Muscle of leg (tissue), 11 donors: ENCODE results near the gene MORF4L2. TPM values are rescaled to one million over a fixed set of nuclear protein-coding genes. Genes with fewer than 3 reads are reported as not detected.
A peak's percentile ranks its signal among the peaks of the same experiment; 100 is the strongest.

Experiments
- DNase-seq: peaks from one replicate; pipeline ENCODE4 v3.0.0; 2013
- H3K27ac ChIP-seq: one replicate; pipeline ENCODE4 v1.5.1; 2013; ENCODE audit warnings: mild to moderate bottlenecking, low read length, control low read depth
- H3K27me3 ChIP-seq: one replicate; pipeline ENCODE4 v1.6.1; 2013; ENCODE audit warnings: low read length; ENCODE audit not compliant: control insufficient read depth, insufficient read depth
- H3K36me3 ChIP-seq: one replicate; pipeline ENCODE4 v1.6.1; 2013; ENCODE audit warnings: low read length; ENCODE audit not compliant: control insufficient read depth, insufficient read depth
- H3K4me1 ChIP-seq: one replicate; pipeline ENCODE4 v1.6.1; 2013; ENCODE audit warnings: low read length; ENCODE audit not compliant: control insufficient read depth, insufficient read depth
- H3K4me3 ChIP-seq: one replicate; pipeline ENCODE4 v1.5.1; 2013; ENCODE audit warnings: low read length, control low read depth
- H3K9me3 ChIP-seq: replicated peaks from 2 replicates; pipeline ENCODE4 v1.6.1; 2013; ENCODE audit warnings: low read depth, low read length; ENCODE audit not compliant: control insufficient read depth
- whole genome bisulfite sequencing: methylation state at CpG from one replicate; pipeline ENCODE4 v1.1.5; 2013; ENCODE audit warnings: missing lambda C conversion rate; ENCODE audit not compliant: insufficient coverage; 5-methylcytosine and 5-hydroxymethylcytosine counted together
- polyA plus RNA-seq, 8 donors: library from polyadenylated mRNA; unstranded; fragments of 120-200 nt; gene quantifications; one replicate each; pipeline versions ENCODE4 v1.2.1 to v1.2.3, GENCODE V29; 2013; ENCODE audit warnings: inconsistent platforms in 1 of 8, low replicate concordance in 1 of 8; ENCODE audit not compliant: insufficient read length in 8 of 8, insufficient read depth in 1 of 8
- total RNA-seq: library from RNA; stranded (reverse); fragments of 120-200 nt; gene quantifications from one replicate; pipeline ENCODE4 v1.2.4, GENCODE V29; 2013

MORF4L2 gene
- total and polyA plus RNA-seq, 9 donors, result 222 to 327 (median 257) TPM

GRCh38 chrX:103727115-103727514 lies 40.6 kb upstream of the MORF4L2 start:
- H3K36me3 ChIP-seq, result no peaks in the 10 kb centered on the region
- H3K4me1 ChIP-seq, result peaks cover 26% of the 10 kb centered on the region
- no peak overlapping the region for H3K4me3 ChIP-seq
- H3K27ac ChIP-seq, result no peak overlapping the region
- WGBS, result 33% methylated on average over 2 of the region's 4 CpGs
- H3K9me3 ChIP-seq, result no peaks in the 10 kb centered on the region
- no peak for DNase-seq
- peaks cover 68% of the 10 kb centered on the region for H3K27me3 ChIP-seq

DNA sequence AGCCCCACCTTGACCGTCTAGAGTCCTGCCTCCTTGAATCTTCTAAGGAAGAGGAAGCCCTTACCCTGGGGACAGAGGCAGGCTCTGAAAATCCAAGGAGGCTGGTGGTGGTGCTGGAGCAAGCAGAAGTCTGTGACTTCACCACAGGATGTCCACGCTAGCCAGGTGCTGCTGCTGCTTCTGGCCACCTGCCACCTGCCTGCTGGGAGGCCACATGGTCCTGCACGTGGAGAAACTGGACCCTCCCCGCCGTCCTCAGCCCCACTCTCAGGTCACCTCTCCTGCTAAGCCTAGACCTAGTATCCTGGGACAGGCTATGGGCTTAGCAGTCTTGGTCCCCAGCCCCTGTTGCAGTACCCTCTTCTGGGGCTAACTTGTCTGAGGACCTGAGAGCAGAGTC lies 40.0 kb upstream of the MORF4L2 start:
- Histone ChIP-seq H3K4me3 (no peak overlapping the region), H3K4me1 (peaks cover 20% of the 10 kb centered on the region), H3K27ac (no peak overlapping the region), H3K36me3 (no peaks in the 10 kb centered on the region), H3K27me3 (peaks cover 71% of the 10 kb centered on the region), H3K9me3 (no peaks in the 10 kb centered on the region)
- WGBS, result 56% methylated on average over 5 of the region's 5 CpGs
- DNase-seq, result no peak

DNA sequence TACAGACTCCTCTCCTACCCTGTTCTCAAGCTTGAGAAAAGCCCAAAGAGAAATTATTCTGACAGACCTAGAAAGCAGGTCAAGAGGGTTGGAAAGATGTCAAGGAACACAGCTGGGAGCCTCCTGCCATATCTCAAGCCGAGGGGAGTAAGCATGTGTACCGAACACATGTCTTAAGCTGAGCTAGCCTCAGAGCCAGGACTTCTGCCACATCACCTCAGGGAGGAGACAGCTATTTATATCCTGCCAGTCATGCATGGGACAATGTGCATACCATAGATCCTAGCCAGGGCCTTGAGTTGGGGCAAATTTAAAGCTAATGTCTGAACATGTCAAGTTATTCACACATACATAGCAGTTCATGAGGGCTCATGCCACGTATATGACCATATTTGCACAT lies 36.0 kb upstream of the MORF4L2 start:
- Histone ChIP-seq H3K9me3 (no peaks in the 10 kb centered on the region), H3K27ac (no peak overlapping the region), H3K27me3 (peaks cover 57% of the 10 kb centered on the region), H3K36me3 (no peaks in the 10 kb centered on the region), H3K4me3 (no peak overlapping the region), H3K4me1 (no peaks in the 10 kb centered on the region)
- DNase-seq, result peak; percentile 30
- 69% methylated on average over 2 of the region's 3 CpGs for WGBS

DNA sequence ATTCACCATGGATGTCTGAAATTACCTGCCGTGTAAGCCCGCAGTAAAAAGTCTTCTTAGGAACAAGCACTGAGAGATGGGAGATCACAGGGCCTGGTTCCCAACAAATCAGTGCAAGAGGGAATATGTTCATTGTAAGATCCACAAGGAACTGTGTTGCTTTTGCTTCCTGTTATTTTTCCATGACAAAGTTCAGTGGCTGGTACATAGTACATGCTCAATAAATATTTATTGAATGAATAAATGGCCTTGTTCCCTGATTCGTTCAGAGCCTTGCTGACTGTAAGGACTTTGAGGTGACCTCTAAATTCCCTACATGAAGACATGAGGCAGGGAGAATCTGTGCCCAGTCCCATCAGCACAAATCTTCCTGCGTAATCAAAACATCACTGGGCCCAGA lies 31.6 kb upstream of the MORF4L2 start:
- DNase-seq, result no peak
- H3K4me3 ChIP-seq, result no peak overlapping the region
- H3K36me3 ChIP-seq, result no peaks in the 10 kb centered on the region
- no peaks in the 10 kb centered on the region for H3K9me3 ChIP-seq
- H3K27ac ChIP-seq, result no peak overlapping the region
- no peaks in the 10 kb centered on the region for H3K4me1 ChIP-seq
- peaks cover 39% of the 10 kb centered on the region for H3K27me3 ChIP-seq
- WGBS, result 100% methylated on average over 1 of the region's 4 CpGs

- no peak overlapping the region for H3K27ac ChIP-seq
- no peaks in the 10 kb centered on the region for H3K9me3 ChIP-seq
- H3K4me1 ChIP-seq, result no peaks in the 10 kb centered on the region
- no peaks in the 10 kb centered on the region for H3K36me3 ChIP-seq
- H3K4me3 ChIP-seq, result no peak overlapping the region
- 40% methylated on average over 2 of the region's 2 CpGs for WGBS
- DNase-seq, result no peak
- H3K27me3 ChIP-seq, result peaks cover 34% of the 10 kb centered on the region
Measured at GRCh38 chrX:103716962-103717361, 30.5 kb upstream of the MORF4L2 start.

- no peak for DNase-seq
- H3K9me3 ChIP-seq, result no peaks in the 10 kb centered on the region
- H3K36me3 ChIP-seq, result no peaks in the 10 kb centered on the region
- H3K27ac ChIP-seq, result no peak within 1 kb of the TSS
- no CpG with 5 or more reads among the region's 5 CpGs for WGBS
- H3K4me1 ChIP-seq, result no peaks in the 10 kb centered on the region
- peaks cover 22% of the 10 kb centered on the region for H3K27me3 ChIP-seq
- no peak within 1 kb of the TSS for H3K4me3 ChIP-seq
Measured at GRCh38 chrX:103710609-103711008, 24.1 kb upstream of the MORF4L2 start, which contains the start of gene TMEM31. Gene TMEM31, plus strand, starts transcription at chrX:103710909. Its CDS starts 1,350 bp downstream, at chrX:103712259.

- Histone ChIP-seq H3K27ac (no peak overlapping the region), H3K27me3 (peaks cover 21% of the 10 kb centered on the region), H3K36me3 (no peaks in the 10 kb centered on the region), H3K9me3 (no peaks in the 10 kb centered on the region), H3K4me1 (no peaks in the 10 kb centered on the region), H3K4me3 (no peak overlapping the region)
- 90% methylated on average over 3 of the region's 3 CpGs for WGBS
- DNase-seq, result no peak
Measured at GRCh38 chrX:103704863-103705262, 18.4 kb upstream of the MORF4L2 start.

- no peak for DNase-seq
- H3K4me3 ChIP-seq, result no peak overlapping the region
- no peak overlapping the region for H3K27ac ChIP-seq
- 80% methylated on average over 4 of the region's 5 CpGs for WGBS
- no peaks in the 10 kb centered on the region for H3K9me3 ChIP-seq
- H3K4me1 ChIP-seq, result no peaks in the 10 kb centered on the region
- H3K27me3 ChIP-seq, result peaks cover 11% of the 10 kb centered on the region
- H3K36me3 ChIP-seq, result no peaks in the 10 kb centered on the region
Measured at GRCh38 chrX:103699243-103699642, 12.7 kb upstream of the MORF4L2 start.

DNA sequence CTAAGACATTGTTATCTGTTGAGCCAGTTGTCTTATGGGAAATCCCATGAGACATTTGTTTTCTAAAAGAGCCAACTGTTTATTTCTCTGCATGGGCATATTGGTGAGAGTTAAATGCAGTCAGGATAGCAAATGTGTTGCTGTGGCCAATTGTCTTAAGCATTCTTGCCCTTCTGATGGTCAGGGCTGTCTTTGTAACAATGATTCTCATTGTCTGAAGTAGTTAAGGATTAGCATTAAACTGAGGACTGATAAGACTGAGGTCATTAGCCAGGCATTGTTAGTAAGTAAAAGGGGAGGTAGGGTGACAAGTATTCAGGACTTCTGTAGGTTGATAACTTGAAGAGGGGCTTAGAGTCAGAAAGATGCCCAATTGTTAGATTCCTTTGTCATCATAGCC lies 11.2 kb upstream of the MORF4L2 start:
- Histone ChIP-seq H3K9me3 (no peaks in the 10 kb centered on the region), H3K27me3 (peaks cover 11% of the 10 kb centered on the region), H3K36me3 (no peaks in the 10 kb centered on the region), H3K4me3 (no peak overlapping the region), H3K27ac (no peak overlapping the region), H3K4me1 (no peaks in the 10 kb centered on the region)
- DNase-seq, result no peak

GRCh38 chrX:103691059-103691458 lies 4.6 kb upstream of the MORF4L2 start:
- no peak for DNase-seq
- H3K27me3 ChIP-seq, result peaks cover 21% of the 10 kb centered on the region
- H3K27ac ChIP-seq, result no peak overlapping the region
- no peaks in the 10 kb centered on the region for H3K36me3 ChIP-seq
- H3K4me1 ChIP-seq, result no peaks in the 10 kb centered on the region
- H3K9me3 ChIP-seq, result no peaks in the 10 kb centered on the region
- no peak overlapping the region for H3K4me3 ChIP-seq
- WGBS, result 60% methylated on average over 1 of the region's 1 CpG

- Histone ChIP-seq H3K27me3 (peaks cover 18% of the 10 kb centered on the region), H3K4me1 (no peaks in the 10 kb centered on the region), H3K9me3 (no peaks in the 10 kb centered on the region), H3K36me3 (peaks cover under 1% of the 10 kb centered on the region), H3K27ac (no peak overlapping the region), H3K4me3 (no peak overlapping the region)
- no CpG with 5 or more reads among the region's 4 CpGs for WGBS
- peak; percentile 59 for DNase-seq
Measured at GRCh38 chrX:103688946-103689345, 2.4 kb upstream of the MORF4L2 start.
